Measurements from ENCODE around the gene ZNF853.

DNA sequence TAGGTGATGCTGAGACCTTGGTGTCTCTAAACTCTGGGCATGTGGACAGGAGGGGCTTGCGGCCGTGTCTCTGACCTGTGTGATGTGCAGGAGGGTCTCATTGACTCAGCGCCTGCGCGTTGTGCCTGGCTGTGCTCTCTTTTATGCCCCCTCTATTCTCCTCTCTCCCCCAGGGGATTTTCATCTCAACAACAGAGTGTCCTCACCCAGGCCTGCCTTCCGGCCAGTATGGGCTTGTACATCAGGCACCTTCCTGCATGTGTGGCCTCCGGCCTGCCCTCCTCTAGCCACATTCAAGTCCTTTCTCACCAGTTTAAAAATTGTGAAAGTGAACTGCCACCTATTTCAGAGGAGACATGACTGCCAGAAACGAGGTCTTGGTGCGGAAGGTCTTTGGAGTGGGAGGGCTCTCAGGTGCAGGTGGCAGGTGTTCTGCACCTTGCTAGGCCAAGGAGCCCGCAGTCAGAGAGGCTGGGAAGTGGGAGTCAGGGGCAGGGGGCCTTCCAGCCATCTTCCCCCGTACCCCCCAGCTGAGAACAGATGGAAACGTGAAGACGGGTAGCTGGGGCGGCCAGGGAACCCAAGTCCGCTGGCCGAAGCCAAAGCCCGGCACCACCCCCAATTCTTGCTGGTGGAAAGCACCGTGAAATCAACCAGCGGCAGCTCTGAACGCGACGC, 26.1 kb upstream of the ZNF853 start:
- TF ChIP-seq CTCF (IDR thresholded peaks at IDR 0.05): no peak
- no peak for TF ChIP-seq POLR2A (IDR thresholded peaks at IDR 0.05)

Measured in right lobe of liver (tissue), 4 donors.